Astrocyte of the spinal cord (primary cell): ENCODE results near the gene NHSL2.
A peak's percentile ranks its signal among the peaks of the same experiment; 100 is the strongest.
"Not testable (repeated sequence)": the region's sequence is repeated elsewhere in the genome, so short reads cannot be mapped to it uniquely, and the experiment has no call there.

Experiments used
- DNase-seq: peaks from one replicate; pipeline ENCODE4 v3.0.0; 2011; ENCODE audit warnings: low read depth, low spot score
- H3K4me3 ChIP-seq: 2 replicates; pipeline ENCODE4 v1.5.1; 2011; ENCODE audit warnings: low read depth, mild to moderate bottlenecking, low read length, moderate library complexity
- CTCF ChIP-seq: IDR thresholded peaks from 2 replicates; pipeline ENCODE4 v1.5.1; 2012; ENCODE audit warnings: low read depth, mild to moderate bottlenecking, low read length, inconsistent platforms
- in situ Hi-C: cut with HindIII; loops from 2 replicates; pipeline ENCODE4 v1.10.0; 2017; ENCODE audit warnings: low sequenced_read_pairs

Gene NHSL2

GRCh38 chrX:71910643-71910985 lies at the start of gene NHSL2:
Gene NHSL2, plus strand, starts transcription at chrX:71910845.
- DNase-seq, result no peak
- in situ Hi-C loops, result no loop called here
- H3K4me3 ChIP-seq, result peak within 1 kb of the TSS; percentile 35
- TF ChIP-seq CTCF, result no peak

- H3K4me3 ChIP-seq, result no peak overlapping the region
- no peak for DNase-seq
- no peak for TF ChIP-seq CTCF
- in situ Hi-C loops, result no loop called here
Observed at GRCh38 chrX:71867680-71868079, 43.0 kb upstream of the NHSL2 start.

GRCh38 chrX:71869566-71869965 lies 41.1 kb upstream of the NHSL2 start:
- H3K4me3 ChIP-seq, in situ Hi-C loops, DNase-seq: not testable (repeated sequence)

- in situ Hi-C loops, result no loop called here
- DNase-seq, result peak; percentile 6
- no peak overlapping the region for H3K4me3 ChIP-seq
- peak; percentile 41 for TF ChIP-seq CTCF
Observed at GRCh38 chrX:71870208-71871098, 40.2 kb upstream of the NHSL2 start.

- TF ChIP-seq CTCF, result no peak
- in situ Hi-C loops, result no loop called here
- no peak overlapping the region for H3K4me3 ChIP-seq
- DNase-seq, result peak; percentile 59
Observed at GRCh38 chrX:71871367-71871766, 39.3 kb upstream of the NHSL2 start.

GRCh38 chrX:71872542-71873458 lies 37.8 kb upstream of the NHSL2 start:
- in situ Hi-C loops, result no loop called here
- no peak for TF ChIP-seq CTCF
- H3K4me3 ChIP-seq, result no peak overlapping the region
- no peak for DNase-seq

GRCh38 chrX:71873459-71873833 lies 37.2 kb upstream of the NHSL2 start:
- no peak overlapping the region for H3K4me3 ChIP-seq
- no peak for DNase-seq
- in situ Hi-C loops, result no loop called here
- no peak for TF ChIP-seq CTCF

- in situ Hi-C loops, DNase-seq, H3K4me3 ChIP-seq: not testable (repeated sequence)
Observed at GRCh38 chrX:71876841-71877240, 33.8 kb upstream of the NHSL2 start.
